ENCODE measurements around the gene MEGF11.
"Not testable (repeated sequence)": the region's sequence is repeated elsewhere in the genome, so short reads cannot be mapped to it uniquely, and the experiment has no call there.

The MEGF11 gene

GRCh38 chr15:66275352-66275751 is 21.8 kb upstream of the MEGF11 start:
- no peak for DNase-seq

DNA sequence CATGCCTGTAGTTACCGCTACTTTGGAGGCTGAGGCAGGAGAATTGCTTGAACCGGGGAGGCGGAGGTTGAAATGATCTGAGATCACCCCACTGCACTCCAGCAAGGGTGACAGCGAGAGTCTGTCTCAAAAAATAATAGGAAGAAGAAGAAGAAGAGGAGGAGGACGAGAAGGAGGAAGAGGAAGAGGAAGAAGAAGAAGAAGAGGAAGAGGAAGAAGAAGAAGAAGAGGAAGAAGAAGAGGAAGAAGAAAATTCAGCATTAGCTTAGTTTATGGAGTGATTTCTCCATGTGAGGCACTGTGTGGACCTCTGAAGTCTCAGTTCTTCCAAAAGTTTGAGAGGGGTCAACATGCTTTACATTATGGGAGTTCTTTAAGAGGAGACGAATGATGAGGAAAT is 17.4 kb upstream of the MEGF11 start:
- DNase-seq: no peak

GRCh38 chr15:66269326-66270090 is 16.0 kb upstream of the MEGF11 start:
- peak; percentile 70 for DNase-seq

- DNase-seq: no peak
Observed at GRCh38 chr15:66264859-66265513, 11.4 kb upstream of the MEGF11 start.

DNA sequence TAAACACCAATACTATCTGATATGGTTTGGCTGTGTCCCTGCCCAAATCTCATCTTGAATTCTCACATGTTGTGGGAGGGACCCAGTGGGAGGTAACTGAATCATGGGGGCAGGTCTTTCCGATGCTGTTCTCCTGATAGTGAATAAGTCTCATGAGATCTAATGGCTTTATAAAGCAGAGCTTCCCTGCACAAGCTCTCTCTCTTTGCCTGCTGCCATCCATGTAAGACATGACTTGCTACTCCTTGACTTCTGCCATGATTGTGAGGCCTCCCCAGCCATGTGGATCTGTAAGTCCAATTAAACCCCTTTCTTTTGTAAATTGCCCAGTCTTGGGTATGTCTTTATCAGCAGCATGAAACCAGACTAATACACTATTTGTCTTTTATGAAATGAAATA is 9.3 kb upstream of the MEGF11 start:
- DNase-seq: not testable (repeated sequence)

- no peak for DNase-seq
Observed at GRCh38 chr15:66261056-66261455, 7.5 kb upstream of the MEGF11 start.

DNA sequence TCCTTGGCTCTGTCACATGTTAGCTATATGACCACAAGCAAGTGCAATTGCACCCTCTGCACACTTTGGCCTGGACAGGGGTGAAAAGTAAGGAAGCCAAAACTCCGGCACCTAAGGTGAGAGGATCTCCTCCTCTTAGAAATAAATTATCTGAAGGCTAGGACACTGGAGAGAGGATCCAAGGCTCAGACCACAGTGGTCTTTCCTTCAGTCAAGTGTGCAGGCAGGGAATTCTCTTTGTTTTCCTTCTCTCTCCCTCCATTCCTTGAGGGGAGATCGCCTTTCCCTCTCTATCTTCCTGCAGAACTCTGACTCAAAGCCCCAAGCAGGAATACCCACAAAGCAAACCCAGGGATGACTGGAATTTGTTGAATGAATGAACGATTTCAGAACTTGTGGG is 3.1 kb upstream of the MEGF11 start:
- no peak for DNase-seq

DNA sequence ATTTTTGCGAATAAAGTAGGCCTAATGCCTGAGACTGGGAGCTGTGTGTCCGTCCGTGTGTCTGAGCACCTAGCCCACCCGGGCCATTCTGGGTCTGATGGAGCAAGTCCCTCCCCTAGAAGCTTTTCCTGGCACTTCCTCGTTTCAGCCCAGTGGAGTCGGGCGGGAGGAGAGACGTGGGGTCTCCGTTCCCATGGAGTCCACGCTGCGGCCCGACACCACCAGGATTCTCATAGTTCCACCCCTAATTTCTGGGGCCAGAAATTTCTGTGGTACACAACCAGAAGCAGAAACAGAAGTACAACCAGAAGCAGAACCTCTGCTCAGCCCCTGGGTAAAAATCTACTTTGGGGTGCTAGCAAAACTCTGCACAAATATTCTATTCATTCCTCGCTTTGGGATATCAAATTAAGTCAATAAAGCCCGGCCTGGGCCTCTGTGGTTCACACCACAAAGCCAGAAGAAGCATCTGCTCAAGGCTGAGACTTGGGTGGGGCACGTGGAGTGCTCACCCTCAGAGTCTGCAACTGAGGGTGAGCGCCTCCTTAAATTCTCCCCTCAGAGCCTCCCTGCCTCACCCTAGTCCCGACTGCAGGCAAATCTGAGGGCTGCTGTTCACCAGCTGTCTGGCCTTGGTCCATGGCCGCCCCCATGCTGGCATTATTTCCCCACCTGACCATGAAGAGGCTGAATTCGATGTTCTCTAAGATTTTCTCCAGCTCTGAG is 1.6 kb upstream of the MEGF11 start:
- no peak for DNase-seq

- DNase-seq: no peak
Observed at GRCh38 chr15:66254089-66254950, 770 bp upstream of the MEGF11 start.

- peak; percentile 11 for DNase-seq
Observed at GRCh38 chr15:66252685-66253417, 699 bp downstream of the MEGF11 start.

DNA sequence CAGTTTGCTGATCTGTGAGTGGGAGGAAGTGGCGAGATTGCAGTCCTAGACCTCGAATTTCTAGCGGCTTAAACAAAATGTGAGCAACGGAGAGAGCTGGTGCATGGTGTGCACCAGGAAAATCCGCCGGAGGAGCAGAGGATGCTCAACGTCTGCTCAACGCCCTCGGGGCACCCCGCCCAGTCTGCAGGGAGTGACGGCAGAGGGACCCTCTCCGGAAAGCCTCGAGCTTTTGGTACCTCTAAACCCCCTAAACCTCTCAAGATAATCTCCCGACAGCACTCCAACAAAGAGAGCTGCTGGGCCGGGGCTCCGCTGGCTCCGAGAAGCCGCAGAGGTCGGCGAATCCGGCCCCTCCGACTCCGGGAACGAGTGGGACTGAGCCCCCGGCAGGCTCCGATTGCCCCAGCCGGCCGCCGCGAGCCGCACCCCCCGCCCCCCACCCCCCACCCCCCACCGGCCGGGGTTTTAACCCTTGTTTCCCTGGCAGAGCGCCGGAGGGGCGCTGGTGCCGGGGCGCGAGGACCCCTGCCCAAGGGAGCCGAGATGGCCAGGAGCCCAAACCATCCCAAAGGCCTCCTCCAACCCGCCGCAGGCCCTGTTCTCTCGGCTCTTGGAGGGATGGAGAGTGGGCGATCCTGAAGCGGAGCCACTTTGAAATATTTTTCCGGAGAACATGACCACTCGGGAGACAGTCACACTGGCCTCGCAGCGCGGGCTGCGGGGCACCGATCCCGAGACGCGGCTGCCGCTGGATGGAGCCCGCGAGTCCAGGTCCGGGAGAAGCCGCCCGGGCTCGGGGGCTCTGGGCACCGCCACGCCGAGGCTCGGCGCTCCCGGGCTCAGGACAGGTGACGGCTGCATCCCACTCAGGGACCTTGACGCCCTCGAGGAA is 1.5 kb downstream of the MEGF11 start:
- DNase-seq: peak; percentile 54

DNA sequence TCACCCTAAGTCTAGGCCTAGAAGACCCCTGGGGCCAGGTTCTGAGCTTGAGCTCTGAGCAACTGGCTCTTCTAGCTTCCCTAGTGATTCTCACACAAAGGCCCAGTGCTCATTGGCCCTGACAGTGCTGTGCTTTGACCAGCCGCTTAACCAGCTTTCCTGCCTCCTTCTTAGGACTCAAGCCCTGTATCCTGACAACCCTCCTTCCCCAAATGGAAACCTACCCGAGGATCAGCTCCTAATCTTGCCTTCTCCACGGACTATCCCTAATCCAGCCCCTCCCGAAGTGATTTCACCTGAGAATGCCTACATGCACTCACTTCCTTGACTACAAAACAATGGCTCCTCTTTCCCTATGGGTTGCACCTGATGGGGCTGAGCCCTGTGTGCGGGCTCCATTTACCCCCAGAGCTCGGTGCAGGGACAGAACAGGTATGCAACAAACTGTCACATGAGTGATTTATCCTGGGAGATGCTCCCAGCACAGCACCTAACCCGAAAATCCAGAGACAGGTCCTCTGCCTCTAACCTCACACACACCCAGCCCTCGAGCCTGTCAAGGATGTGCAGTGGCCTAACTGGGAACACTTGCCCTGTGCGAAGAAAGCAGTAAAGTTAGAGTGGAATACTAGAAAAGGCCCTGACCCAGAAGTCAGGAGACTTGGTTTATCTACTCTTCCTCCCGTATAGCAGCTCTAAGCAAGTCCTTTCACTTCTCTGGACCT is 2.3 kb downstream of the MEGF11 start:
- no peak for DNase-seq

- no peak for DNase-seq
Observed at GRCh38 chr15:66249605-66250174, 3.9 kb downstream of the MEGF11 start.

DNA sequence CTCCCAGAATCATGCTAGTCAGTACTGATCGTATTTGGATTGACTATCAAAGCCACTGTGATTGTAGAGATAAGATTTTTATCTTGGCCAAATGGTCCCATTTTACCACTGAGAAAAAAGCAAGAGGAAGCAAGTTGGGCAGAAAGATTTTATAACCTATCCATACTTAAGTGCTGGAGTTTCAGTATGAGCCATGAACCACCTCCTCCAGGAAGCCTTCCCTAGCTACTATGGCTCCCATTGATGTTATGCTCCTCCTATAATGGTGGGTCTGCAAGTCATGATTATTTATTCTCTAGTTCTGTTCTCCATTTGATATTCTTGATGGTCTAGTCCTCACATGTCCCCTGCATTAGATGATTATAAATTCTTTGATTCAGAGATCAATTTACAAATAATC is 6.6 kb downstream of the MEGF11 start:
- no peak for DNase-seq

- not testable (repeated sequence) for DNase-seq
Observed at GRCh38 chr15:66245832-66246231, 7.7 kb downstream of the MEGF11 start.

- no peak for DNase-seq
Observed at GRCh38 chr15:66241908-66242285, 11.7 kb downstream of the MEGF11 start.

DNA sequence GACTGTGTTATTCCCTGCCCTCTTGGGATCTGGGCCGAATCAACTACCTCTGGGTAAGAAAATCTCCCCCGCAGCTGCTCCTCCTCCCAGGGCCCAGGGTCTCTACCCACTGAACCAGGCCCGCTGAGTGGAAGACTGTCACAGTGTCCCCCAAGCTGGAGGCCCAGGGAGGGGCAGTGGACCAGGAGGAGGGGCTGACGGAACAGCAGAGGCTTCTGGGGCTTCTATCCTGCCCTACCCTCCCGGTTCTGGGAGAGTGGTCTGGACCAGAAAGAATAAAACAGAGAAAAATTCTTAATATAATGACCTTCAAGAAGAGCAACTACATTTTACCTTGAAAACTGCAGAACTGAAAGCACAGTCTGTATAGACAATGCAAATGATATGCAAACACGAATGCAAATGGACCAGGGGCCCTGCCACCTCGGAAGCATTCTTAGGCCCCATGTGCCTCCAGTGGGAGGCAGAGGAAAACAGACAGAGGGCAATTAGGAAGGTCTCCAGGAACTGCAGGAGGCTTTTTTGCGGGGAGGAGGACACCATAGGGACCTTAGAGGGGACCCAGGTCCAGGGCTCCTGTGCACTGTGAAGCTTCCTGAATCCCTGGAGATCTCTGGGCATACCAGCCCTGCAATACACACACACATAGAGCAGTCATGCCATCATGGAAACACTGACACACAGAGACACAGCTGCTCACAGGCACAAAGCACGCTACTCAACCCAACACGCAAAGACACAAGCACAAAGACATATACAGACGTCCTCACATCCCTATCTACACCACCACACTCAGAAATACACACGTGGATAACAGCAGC is 12.3 kb downstream of the MEGF11 start:
- no peak for DNase-seq

DNA sequence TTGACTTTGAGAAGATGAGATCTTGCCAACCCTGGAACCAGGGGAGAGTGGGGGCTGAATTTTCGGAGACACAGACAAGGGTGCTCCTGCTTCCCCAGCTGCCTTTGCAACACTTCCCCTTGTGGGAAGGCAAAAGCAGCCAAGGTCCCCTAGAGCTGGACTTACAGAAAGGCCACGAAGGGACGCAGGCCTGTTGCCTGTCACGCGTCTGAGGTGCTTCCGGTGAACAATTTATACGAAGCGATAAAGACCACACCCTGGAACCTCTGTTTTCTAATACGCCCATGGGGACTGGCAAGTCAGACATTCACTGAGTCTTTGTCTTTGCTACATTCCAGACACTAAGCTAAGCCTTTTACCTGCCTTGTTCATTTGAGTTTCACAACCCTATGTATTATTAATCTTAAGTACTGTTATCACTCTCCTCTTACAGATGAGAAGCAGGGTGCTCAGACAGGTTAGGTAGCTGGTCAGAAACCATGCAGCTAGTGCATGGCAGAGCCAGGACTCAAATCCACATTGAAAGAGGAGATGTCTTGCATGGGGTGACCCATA is 13.2 kb downstream of the MEGF11 start:
- no peak for DNase-seq

DNA sequence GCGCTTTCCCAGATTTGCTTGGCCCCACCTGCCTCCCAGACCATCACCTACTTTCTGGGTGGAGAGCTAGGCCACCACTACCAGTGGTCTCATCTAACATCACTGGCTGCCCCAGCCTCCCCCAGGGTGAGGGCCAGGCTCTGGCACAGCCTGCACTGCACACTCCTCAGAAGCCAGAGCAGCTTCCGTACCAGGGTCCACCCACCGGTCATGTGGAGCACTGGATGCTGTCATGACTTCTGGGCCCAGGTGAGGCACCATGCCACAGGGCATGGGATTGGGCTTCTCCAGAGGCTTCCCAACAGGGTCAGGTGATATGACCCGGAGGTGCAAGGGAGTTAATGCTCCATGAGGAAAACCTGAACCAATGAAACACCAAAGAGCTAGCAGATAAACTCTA is 14.0 kb downstream of the MEGF11 start:
- no peak for DNase-seq

Measured in fibroblast of skin of back (primary cell).